ENCODE results near the gene MED12L.

DNA sequence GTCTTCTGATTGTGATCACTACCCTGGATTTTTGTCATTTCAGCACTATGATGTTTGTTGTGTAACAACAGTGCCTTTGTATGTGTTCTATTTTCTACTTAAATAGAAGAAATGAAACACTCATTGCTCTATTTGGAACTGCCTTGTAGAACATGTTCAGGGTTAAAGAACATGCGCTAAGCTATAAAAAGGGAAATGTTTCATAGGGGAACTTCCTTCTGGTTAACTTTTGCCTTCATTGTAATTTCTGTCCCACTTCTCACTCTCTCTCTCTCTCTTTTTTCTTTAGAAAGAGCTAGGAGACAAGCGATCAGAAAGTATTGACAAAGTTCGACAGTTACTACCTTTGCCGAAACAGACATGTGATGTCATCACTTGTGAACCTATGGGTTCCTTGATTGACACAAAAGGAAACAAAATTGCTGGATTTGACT is 299.3 kb downstream of the MED12L start, which contains the start of gene P2RY12:
- TF ChIP-seq, protein P1, sequence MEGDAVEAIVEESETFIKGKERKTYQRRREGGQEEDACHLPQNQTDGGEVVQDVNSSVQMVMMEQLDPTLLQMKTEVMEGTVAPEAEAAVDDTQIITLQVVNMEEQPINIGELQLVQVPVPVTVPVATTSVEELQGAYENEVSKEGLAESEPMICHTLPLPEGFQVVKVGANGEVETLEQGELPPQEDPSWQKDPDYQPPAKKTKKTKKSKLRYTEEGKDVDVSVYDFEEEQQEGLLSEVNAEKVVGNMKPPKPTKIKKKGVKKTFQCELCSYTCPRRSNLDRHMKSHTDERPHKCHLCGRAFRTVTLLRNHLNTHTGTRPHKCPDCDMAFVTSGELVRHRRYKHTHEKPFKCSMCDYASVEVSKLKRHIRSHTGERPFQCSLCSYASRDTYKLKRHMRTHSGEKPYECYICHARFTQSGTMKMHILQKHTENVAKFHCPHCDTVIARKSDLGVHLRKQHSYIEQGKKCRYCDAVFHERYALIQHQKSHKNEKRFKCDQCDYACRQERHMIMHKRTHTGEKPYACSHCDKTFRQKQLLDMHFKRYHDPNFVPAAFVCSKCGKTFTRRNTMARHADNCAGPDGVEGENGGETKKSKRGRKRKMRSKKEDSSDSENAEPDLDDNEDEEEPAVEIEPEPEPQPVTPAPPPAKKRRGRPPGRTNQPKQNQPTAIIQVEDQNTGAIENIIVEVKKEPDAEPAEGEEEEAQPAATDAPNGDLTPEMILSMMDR (IDR thresholded peaks at IDR 0.05): no peak
- TF ChIP-seq POLR2A (IDR thresholded peaks at IDR 0.05): no peak

Measured in Peyer's patch (tissue), 4 donors.